Hepatocyte (in vitro differentiated cells): ENCODE measurements around the gene DRAM1. TPM values are rescaled to one million over a fixed set of nuclear protein-coding genes. Genes with fewer than 3 reads are reported as not detected.
A peak's percentile ranks its signal among the peaks of the same experiment; 100 is the strongest.
"Not testable (repeated sequence)": the region's sequence is repeated elsewhere in the genome, so short reads cannot be mapped to it uniquely, and the experiment has no call there.

ENCODE experiments used
- DNase-seq: peaks from one replicate; pipeline ENCODE4 v3.0.0-alpha.2; 2016; ENCODE audit warnings: low spot score
- H2AFZ ChIP-seq: fragments of 200-600 bp; sonication (generic); 2 replicates; pipeline ENCODE4 v1.6.0; 2016; ENCODE audit warnings: antibody characterized with exemption, mild to moderate bottlenecking
- H3K27ac ChIP-seq: fragments of 200-600 bp; sonication (generic); 2 replicates; pipeline ENCODE4 v1.5.1; 2016; ENCODE audit warnings: mild to moderate bottlenecking
- H3K27me3 ChIP-seq: fragments of 200-600 bp; sonication (generic); 2 replicates; pipeline ENCODE4 v1.6.1; 2016
- H3K36me3 ChIP-seq: fragments of 200-600 bp; sonication (generic); replicated peaks from 2 replicates; pipeline ENCODE4 v1.5.1; 2016; ENCODE audit warnings: low read depth; ENCODE audit not compliant: insufficient read depth
- H3K4me1 ChIP-seq: fragments of 200-600 bp; sonication (generic); 2 replicates; pipeline ENCODE4 v1.5.1; 2016; ENCODE audit warnings: mild to moderate bottlenecking, moderate library complexity; ENCODE audit not compliant: insufficient read depth
- H3K4me2 ChIP-seq: fragments of 200-600 bp; sonication (generic); 2 replicates; pipeline ENCODE4 v1.6.0; 2016
- H3K4me3 ChIP-seq: fragments of 200-600 bp; sonication (generic); 2 replicates; pipeline ENCODE4 v1.5.1; 2016; ENCODE audit warnings: mild to moderate bottlenecking
- H3K79me2 ChIP-seq: fragments of 200-600 bp; sonication (generic); 2 replicates; pipeline ENCODE4 v1.6.0; 2017; ENCODE audit warnings: mild to moderate bottlenecking
- H3K9me2 ChIP-seq: fragments of 200-600 bp; sonication (generic); replicated peaks from 2 replicates; pipeline ENCODE4 v1.6.0; 2017; ENCODE audit warnings: mild to moderate bottlenecking; ENCODE audit not compliant: insufficient read depth
- H3K9me3 ChIP-seq: fragments of 200-600 bp; sonication (generic); 2 replicates; pipeline ENCODE4 v1.5.1; 2016; ENCODE audit warnings: low read depth, mild to moderate bottlenecking
- H4K20me1 ChIP-seq: fragments of 200-600 bp; sonication (generic); 2 replicates; pipeline ENCODE4 v1.6.0; 2016; ENCODE audit warnings: mild to moderate bottlenecking; ENCODE audit not compliant: insufficient read depth, poor library complexity, severe bottlenecking
- CTCF ChIP-seq: fragments of 200-600 bp; sonication (generic); IDR thresholded peaks from 2 replicates; pipeline ENCODE4 v1.5.1; 2016; ENCODE audit warnings: antibody characterized with exemption, mild to moderate bottlenecking; ENCODE audit not compliant: poor library complexity
- EZH2 ChIP-seq: fragments of 200-600 bp; sonication (generic); IDR thresholded peaks from 2 replicates; pipeline ENCODE4 v1.6.1; 2016; ENCODE audit warnings: antibody characterized with exemption, mild to moderate bottlenecking, borderline replicate concordance
- EZH2phosphoT487 ChIP-seq: fragments of 200-600 bp; sonication (generic); IDR thresholded peaks from one replicate; pipeline ENCODE4 v1.6.1; 2018; ENCODE audit warnings: antibody characterized with exemption, mild to moderate bottlenecking, low read depth, moderate library complexity; ENCODE audit not compliant: unreplicated experiment, severe bottlenecking
- WGBS: methylation state at CpG from one replicate; pipeline ENCODE4 v1.1.6; 2016; ENCODE audit warnings: low lambda C conversion rate; ENCODE audit errors: missing lambda C conversion rate; 5-methylcytosine and 5-hydroxymethylcytosine counted together
- polyA plus RNA-seq: library from polyadenylated mRNA; unstranded; fragments of >200 nt; fragmentation: Nextera tagmentation; extraction: Ambion mirVana; gene quantifications from 2 replicates; pipeline ENCODE4 v1.2.1, GENCODE V29; 2016
- total RNA-seq: library from RNA; depleted of rRNA; stranded (reverse); fragments of >200 nt; gene quantifications from 2 replicates; pipeline ENCODE4 v1.2.3, GENCODE V29; 2014

DRAM1 gene
- total and polyA plus RNA-seq, 2 experiments from 2014 or later = 26.0 to 28.2 TPM

GRCh38 chr12:101855364-101855884 is 22.0 kb upstream of the DRAM1 start:
- no peak overlapping the region for H3K4me2 ChIP-seq
- DNase-seq = peak; percentile 36
- 14% methylated on average over 3 of the region's 3 CpGs for WGBS

GRCh38 chr12:101855976-101856375 is 21.4 kb upstream of the DRAM1 start:
- no peak for TF ChIP-seq EZH2phosphoT487
- TF ChIP-seq EZH2 = no peak
- no peak for TF ChIP-seq CTCF
- Histone ChIP-seq H3K4me1 (peaks cover 20% of the 10 kb centered on the region), H3K36me3 (no peaks in the 10 kb centered on the region), H3K9me3 (no peaks in the 10 kb centered on the region), H3K9me2 (no peaks in the 10 kb centered on the region), H3K79me2 (no peaks in the 10 kb centered on the region), H3K4me2 (no peak overlapping the region), H2AFZ (no peak overlapping the region), H4K20me1 (no peaks in the 10 kb centered on the region), H3K27me3 (no peaks in the 10 kb centered on the region), H3K27ac (peak overlapping the region; percentile 40), H3K4me3 (no peak overlapping the region)
- 93% methylated on average over 3 of the region's 3 CpGs for WGBS
- DNase-seq = no peak

More at GRCh38 chr12:101855364-101855884, 22.0 kb upstream of the DRAM1 start:
- H3K27me3 ChIP-seq = no peaks in the 10 kb centered on the region
- H3K27ac ChIP-seq = peak overlapping the region; percentile 40
- TF ChIP-seq EZH2phosphoT487 (no peak), EZH2 (no peak), CTCF (no peak)
- no peaks in the 10 kb centered on the region for H3K36me3 ChIP-seq
- no peaks in the 10 kb centered on the region for H4K20me1 ChIP-seq
- H3K9me2 ChIP-seq = no peaks in the 10 kb centered on the region
- H2AFZ ChIP-seq = peak overlapping the region; percentile 14
- no peaks in the 10 kb centered on the region for H3K9me3 ChIP-seq
- no peaks in the 10 kb centered on the region for H3K79me2 ChIP-seq
- H3K4me1 ChIP-seq = peaks cover 20% of the 10 kb centered on the region
- no peak overlapping the region for H3K4me3 ChIP-seq

- not testable (repeated sequence) for H3K4me3 ChIP-seq, DNase-seq, H2AFZ ChIP-seq, H3K36me3 ChIP-seq, H3K27me3 ChIP-seq, H4K20me1 ChIP-seq, H3K9me2 ChIP-seq, H3K27ac ChIP-seq, H3K79me2 ChIP-seq, H3K4me2 ChIP-seq, H3K9me3 ChIP-seq
- WGBS = 91% methylated on average over 5 of the region's 5 CpGs
- H3K4me1 ChIP-seq = peaks cover 20% of the 10 kb centered on the region
These were observed 20.8 kb upstream of the DRAM1 start for GRCh38 chr12:101856614-101857013.

- Histone ChIP-seq H3K4me1 (peaks cover 20% of the 10 kb centered on the region), H3K36me3 (no peaks in the 10 kb centered on the region), H3K4me3 (no peak overlapping the region), H3K4me2 (no peak overlapping the region), H3K9me3 (no peaks in the 10 kb centered on the region), H3K27me3 (no peaks in the 10 kb centered on the region), H3K9me2 (no peaks in the 10 kb centered on the region), H3K27ac (peak overlapping the region; percentile 2), H4K20me1 (no peaks in the 10 kb centered on the region), H3K79me2 (no peaks in the 10 kb centered on the region), H2AFZ (no peak overlapping the region)
- TF ChIP-seq EZH2phosphoT487 (no peak), CTCF (no peak), EZH2 (no peak)
- 75% methylated on average over 1 of the region's 1 CpG for WGBS
- peak; percentile 18 for DNase-seq
These were observed 20.3 kb upstream of the DRAM1 start for GRCh38 chr12:101857043-101857558.
